HUDEP-2 (cell line): ENCODE measurements around the gene RNH1.
"Not testable (repeated sequence)": the region's sequence is repeated elsewhere in the genome, so short reads cannot be mapped to it uniquely, and the experiment has no call there.

Experiments used
- DNase-seq, 76 experiments: peaks; one replicate each; lab custom pipeline; 2025; ENCODE audit not compliant: unreplicated experiment in 76 of 76; lab: John Stamatoyannopoulos, UW

The RNH1 gene

DNA sequence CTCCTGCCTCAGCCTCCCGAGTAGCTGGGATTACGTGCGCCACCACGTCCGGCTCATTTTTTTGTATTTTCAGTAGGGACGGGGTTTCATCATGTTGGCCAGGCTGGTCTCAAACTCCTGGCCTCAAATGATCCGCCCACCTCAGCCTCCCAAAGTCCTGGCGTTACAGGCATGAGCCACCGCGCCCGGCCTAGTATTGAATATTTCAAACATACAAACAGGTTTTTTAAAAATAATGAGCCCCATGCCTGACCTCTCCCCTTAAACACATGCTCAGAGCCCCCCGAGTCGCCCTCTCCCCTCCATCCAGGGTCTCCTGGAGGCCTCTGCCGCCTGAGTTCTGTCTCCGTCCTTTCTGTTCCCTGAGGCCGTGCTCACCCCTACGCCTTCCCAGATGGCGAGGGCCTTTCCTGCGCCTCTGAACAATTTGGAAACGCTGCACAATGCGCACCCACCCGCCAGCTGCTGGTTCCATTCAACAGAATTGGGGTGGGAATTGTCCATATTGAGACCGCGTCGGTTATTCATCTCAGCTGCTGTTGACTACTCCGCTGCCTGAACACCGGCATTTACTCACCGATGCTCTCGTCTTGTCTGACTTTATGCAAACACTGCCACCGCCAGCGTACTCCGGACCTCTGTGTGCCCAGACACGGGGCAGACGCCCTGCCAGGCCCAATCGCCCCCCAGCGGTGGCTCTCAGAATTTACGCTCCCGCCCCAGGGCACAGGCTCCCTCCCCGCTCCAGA, 13.6 kb upstream of the RNH1 start:
- DNase-seq = peak in 14 of 76 experiments; percentile 11 to 40 (median 21)

DNA sequence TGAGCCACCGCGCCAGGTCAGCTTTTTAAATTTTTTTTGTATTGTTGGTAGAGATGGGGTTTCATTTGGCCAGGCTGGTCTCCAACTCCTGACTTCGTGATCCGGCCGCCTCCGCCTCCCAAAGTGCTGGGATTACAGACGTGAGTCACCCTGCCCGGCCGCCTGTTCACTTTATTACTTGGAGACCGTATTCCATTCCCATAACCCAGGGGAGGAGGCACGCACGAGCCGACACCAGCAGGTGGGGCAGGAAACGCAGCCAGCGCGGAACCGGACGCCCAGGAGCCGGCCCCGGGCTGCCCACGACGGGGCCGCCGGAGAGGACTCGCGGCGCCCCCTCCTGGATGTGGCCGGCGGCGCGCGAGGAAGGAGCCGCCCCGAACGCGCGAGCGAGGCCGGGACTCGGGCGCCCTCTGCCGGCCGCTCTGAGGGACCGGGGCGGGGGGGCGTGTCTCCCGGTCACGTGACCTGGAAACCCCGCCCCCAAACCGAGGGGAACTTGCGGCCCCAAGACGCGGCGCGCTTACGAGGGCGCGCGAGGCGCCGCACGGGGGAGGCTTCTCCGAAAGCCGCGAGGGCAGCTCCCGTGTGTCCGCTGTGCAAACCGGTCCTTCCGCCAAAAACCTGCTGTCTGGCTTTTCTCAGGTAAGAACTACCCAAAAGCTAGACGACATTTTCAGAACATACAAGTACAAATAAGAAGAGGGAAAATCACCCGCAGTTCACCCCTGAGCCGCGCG, 11.6 kb upstream of the RNH1 start:
- peak in 2 of 76 experiments; percentile 45 to 66 for DNase-seq

DNA sequence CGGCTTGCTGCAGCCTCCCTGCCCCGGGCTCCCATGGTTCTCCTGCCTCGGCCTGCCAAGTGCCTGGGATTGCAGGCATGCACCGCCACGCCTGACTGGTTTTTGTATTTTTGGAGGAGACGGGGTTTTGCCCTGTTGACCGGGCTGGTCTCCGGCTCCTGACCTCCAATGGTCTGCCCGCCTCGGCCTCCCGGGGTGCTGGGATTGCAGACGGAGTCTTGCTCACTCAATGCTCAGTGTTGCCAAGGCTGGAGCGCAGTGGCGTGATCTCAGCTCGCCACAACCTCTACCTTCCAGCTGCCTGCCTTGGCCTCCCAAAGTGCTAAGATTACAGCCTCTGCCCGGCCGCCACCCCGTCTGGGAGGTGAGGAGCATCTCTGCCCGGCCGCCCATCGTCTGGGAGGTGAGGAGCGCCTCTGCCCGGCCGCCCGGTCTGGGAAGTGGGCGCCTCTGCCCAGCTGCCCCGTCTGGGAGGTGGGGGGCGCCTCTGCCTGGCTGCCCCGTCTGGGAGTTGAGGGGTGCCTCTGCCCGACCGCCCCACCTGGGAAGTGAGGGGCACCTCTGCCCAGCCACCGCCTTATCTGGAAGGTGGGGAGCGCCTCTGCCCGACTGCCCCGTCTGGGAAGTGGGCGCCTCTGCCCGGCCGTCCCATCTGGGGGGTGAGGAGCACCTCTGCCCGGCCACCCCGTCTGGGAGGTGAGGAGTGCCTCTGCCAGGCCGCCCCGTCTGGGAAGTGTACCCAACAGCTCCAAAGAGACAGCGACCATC, 10.1 kb upstream of the RNH1 start:
- DNase-seq = not testable (repeated sequence)

DNA sequence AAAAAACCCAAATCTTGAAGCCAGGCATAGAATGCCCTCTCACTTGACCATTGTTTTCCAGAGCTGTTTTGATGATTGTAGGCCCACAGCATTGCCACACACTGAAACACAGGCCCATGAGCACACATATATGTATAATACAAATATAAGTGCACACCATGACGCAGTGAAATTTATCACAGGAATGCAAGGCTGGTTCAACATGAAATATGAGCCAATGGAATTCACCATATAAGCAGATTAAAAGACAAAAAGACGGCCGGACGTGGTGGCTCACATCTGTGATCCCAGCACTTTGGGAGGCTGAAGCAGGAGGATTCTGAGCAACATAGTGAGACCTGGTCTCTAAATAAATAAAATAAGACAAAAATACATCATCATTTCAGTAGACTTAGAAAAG, 9.4 kb upstream of the RNH1 start:
- DNase-seq = no peak

DNA sequence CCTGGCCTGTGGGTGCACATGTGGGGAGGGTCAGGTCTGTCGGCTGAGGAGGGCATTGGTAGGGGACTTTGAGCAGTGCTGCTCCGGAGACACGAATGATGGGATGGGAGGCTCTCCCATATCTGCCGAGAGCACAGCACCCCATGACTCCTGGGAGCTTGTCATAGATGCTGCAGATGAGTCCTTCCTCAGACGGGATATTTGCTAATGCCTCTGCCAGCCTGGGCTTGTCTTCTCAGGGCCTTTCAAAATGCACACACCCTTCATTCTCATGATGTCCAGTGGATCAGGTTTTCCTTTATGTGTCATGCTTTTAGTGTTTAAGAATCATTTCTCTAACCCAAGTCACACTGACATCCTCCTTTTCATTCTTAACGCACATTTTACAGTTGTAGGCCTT, 8.1 kb upstream of the RNH1 start:
- DNase-seq = no peak

DNA sequence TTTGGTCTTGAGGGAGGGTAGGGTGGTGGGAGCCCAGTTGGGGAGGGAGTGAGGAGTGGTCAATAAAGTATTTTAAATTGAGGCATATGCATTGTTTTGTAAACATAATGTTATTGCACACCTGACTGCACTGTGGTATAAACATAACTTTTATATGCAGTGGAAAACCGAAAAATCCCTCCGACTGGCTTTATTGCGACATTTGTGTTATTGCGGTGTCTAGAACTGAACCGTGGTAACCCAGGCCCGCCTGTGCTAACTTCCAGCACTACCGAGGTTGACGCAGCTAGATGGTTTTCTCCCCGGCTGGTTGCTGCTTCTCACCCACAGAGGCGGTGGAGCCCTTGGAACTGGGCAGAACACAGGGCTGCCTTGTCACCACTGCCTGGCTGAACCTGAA, 7.6 kb upstream of the RNH1 start:
- DNase-seq = no peak

DNA sequence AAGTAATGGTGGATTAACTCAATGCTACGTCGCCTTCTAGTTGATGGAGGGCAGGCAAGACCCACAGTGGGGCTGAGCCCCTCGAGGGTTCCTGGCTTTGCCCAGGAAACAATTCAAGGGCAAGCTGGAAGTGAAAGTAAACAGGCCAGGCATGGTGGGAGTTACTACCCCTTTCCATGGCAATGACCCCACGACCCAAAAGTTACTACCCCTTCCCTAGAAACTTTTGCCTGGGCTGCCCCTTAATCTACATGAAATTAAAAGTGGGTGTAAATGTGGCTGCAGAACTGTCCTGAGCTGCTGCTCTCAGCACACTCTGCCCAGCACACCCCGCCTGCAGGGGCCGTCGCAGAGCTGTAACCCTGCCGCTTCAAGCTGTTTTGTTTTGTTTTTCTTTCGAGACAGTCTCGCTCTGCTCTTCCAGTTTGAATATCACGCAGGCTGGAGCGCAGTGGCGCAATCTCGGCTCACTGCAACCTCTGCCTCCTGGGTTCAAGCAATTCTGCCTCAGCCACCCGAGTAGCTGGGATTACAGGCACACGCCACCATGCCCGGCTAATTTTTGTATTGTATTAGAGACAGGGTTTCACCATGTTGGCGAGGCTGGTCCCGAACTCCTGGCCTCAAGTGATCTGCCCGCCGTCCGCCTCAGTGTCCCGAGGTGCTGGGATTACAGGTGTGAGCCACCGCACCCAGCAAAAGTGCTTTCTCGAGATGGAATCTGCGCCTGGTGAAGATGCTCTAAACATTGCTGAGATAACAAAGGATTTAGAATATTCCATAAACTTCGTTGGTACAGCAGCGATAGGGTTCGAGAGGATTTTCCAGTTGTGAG, 5.9 kb upstream of the RNH1 start:
- DNase-seq = no peak

DNA sequence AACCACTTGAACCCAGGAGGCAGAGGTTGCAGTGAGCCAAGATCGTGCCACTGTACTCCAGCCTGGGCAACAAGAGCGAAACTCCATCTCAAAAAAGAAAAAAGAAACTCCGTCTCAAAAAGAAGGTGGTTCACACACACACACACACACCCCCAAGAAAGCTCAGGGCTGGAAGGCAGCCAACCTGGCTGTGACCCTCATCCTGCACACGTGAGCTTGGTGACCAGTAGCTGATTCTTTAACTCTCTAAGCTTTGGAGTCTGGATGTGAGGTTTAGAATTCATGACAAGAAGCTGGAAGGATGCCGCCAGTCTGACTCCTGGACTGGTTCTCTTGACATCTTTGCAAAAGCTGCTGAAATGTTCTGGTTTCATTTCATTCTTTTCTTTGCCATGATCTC, 1.9 kb upstream of the RNH1 start:
- DNase-seq = no peak

DNA sequence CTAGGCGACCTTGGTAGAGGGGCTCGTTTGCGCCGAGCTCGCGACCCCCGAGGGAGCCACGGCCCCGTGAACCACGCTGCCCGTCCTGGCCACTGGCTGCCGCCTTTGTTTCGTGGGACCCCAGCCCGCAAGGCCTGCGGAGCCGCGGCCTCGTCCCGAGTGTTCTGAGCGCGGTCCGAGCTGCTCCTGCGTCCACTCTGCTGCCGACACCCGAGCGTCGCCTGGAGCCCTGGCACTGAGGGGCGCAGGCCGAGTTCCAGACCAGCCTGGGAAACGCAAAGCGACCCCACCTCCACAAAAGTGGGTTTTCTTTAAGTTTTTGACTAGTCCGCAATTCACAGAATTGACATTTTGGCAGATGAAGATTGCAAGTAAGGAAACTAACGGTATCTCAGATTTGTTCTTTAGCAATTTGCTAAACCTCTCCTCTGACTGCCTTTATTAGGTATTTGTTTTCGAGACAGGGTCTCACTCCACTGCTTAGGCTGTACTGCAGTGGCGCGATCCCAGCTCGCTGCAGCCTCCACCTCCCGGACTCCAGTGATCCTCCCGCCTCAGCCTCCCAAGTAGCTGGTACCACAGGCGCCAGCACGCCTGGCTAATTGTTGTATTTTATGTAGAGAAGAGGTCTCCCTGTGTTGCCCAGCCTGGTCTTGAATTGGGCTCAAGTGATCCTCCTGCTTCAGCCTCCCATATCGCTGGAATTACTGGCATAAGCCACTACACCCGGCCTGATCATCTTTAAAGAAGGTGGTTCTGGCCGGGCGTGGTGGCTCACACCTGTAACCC, 879 bp upstream of the RNH1 start:
- no peak for DNase-seq

DNA sequence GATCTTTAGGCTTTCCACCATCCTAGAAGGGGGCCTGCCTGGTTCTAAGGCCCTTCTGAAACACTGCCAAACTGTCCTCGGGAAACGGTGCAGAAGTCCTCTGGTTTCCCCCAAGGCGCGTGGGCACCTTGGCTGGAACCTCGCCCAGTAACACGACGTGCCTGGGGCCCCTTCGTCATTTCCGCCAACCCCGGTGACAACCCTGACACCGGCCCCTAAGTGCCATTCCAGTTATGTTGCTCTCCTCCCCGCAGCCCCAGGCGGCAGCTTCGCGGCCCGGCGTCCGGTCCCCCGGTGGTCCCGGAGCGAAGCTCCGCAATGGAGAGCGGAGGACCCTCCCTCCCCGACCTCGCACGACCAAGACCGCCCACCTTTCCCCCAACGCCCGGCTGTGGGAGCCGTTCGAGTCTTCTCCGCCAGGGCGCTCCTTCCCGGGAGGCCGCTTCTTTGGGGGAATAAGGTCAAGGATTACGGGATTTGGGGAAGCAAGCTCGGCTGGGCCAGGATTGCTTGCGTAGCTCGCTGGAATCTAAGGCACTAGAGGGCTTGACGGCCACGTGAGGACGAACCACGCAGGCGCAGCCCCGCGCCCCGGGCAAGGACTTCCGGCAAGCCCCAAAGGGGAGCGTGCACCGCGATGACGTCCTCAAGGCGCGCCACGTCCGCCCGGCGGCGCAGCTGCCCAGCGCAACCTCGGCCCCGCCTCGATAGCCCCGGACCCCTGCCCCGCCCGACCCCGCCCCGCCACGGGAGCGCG, 626 bp downstream of the RNH1 start:
- DNase-seq = peak in 74 of 76 experiments; percentile 65 to 97 (median 93)

DNA sequence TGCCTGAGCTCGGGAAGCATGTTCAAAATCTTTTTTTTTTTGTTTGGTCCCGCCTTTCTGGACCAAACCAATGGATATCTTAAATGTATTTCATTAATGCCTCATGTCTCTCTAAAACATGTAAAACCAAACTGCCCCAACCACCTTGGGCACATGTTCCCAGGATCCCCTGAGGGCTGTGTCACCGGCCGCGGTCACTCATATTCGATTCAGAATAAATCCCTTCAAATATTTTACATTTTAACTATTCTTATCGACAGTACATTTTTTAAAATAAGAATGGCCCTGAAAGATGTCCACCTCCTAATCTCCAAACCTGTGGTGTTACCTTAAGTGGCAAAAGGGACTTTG, 2.1 kb downstream of the RNH1 start:
- peak in 1 of 76 experiments; percentile 40 for DNase-seq

DNA sequence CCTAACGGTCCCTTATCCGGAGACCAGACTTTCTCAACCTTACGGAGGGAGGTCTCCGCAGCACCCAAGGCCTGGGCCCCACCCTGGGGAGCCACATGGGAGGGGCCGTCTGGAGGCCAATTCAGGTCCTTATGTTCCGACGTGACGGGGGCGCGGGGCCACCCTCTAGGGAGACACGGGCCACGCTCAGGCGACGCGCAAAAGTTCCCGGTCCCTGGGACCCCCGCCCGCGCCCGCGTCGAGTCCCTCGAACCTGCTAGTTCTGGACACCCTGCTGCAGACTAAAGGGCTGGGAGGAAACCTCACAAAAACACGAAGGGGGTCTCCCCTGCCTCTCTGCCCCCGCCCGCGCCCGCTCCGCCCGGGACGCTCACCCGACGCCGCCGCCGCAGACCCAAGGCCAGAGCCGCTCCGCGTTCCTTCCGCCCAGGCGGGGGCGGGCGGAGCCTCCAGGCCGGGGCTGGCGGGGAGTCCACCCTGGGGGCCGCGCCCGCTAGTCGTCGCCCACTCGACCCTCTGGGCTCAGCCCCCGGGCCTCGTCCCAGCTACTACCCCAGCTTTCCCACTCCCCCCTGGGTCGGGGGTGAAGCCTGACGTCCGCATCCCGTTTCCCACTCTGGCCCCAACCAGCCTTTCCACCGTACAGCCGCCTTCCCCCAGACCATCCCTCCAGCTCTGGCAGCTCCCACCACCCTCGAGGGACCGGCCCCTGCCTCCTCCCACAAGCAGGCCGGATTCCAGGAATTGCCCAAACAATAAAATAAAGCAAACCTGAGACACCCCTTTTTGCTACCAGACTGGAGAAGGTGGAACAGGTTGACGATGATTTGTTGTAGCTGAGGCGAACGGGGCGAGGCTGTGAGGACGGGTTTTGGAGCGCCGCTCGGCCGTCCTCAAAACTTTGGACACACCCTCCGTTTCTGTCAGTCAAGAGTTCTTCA, 2.7 kb downstream of the RNH1 start:
- DNase-seq = peak in 73 of 76 experiments; percentile 35 to 80 (median 69)

DNA sequence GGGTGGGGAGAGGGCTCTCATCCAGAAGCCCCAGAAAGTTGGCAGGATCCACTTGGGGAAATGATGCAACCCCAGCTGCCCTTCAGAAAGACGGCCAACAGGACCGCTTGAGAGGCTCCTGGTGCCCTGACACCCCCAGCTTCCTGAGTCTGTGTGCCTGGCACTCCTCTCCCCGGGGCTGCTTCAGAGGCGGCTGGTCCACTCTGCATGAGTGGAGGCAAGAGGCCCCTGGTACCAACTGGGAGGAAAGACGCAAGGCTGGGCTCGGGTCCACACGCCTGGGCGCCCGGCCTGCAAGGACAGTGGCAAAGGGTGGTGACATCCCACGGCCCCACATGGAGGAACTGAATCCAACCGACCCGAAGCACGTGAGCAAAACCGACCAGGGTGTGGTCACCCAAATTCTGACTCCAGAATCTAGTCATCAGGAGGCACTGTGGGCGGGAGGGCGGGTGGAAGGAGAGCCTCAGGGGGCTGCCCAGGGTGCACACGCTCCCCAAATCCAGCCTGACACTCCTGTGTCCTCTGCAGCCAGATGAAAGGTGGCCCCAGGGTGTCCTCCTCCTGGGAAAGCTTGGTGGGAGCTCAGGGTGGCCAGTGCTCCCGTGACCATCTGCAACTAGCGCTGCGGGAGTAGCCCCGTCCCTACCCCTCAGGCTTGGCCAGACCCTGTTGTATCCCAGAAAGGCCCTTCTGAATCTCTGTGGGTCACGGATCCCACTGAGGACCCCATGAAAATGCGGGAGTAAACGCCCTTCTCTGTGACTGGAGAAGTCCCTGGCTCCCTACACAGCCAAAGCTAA, 3.7 kb downstream of the RNH1 start:
- DNase-seq = peak in 74 of 76 experiments; percentile 47 to 89 (median 79)

DNA sequence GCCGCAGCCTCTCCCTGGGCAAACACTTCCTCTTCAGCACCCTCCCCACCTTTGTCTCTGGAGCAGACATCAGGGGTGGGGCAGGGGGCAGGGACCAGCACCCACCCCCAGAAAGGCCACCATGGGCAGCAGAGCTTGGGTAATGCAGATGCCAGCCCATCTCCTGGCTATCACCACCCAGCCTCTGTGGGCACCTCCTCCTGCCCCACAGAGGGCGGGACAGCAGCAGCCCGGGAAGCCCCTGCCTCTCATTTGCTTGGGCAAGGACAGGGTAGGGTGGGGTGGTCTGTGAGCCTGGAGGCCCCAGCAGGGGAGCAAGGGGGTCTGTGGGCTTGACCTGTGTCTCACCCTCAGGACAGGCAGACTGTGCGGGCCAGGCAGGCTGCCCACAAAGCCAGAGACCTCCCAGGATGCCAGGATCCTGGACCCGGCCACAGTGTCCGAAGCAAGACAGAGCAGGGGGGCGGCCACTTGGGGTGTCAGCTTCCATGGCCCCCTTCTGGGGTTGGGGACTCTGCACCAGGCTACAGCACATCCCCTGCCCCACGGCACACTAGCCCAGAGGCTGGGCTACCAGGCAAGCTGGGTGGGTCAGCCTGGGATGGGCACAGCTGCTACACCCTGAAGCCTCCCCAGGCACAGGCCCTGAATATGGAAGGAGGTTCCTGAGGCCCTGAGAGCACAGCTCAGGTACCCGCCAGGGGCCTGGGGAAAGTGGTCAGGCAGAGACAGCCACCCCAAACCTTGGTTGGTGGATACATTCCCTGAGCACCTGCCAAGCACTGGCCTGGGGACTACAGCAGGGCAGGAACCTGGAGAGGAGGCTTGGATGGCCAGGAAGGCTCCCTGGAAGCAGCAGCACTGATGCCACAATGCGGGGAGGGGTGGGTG, 4.5 kb downstream of the RNH1 start:
- DNase-seq = peak in 4 of 76 experiments; percentile 8 to 38 (median 32)

DNA sequence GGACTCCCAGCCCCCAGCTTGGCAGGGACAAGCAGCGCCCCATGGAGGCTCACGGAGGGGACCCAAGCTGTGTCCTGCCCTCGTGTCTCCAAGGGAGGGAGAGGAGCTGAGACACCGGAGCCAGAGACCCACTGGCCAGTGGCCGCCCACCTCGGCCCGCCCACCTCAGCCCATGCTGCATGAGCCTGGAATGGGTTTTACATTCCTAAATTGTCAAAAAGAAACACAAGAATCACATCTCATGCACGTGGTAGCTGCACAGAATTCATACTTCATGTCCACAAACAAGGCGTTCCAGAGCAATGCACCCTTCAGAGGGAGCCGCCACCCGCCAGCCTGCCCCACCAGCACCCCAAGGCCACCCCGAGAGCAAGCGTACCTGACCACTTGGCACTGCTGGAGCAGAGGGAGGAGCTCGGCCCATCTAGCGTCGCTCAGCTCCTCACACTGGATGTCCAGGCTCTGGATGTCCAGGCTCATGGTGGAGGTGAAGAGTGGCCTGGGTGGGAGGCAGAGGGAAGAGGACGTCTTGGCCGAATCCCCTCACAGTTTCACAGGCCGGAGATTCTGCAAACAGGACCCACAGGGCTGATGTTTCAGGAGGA, 5.3 kb downstream of the RNH1 start:
- no peak for DNase-seq
